Loucy (cell line): ENCODE data around the gene GRID1.

Source experiments
- H2AFZ ChIP-seq: fragments of 200-600 bp; sonication (generic); 2 replicates; pipeline ENCODE4 v1.6.0; 2016; ENCODE audit warnings: antibody characterized with exemption, mild to moderate bottlenecking, low read length, moderate library complexity
- H3F3A ChIP-seq: fragments of 200-600 bp; 2 replicates; pipeline ENCODE4 v1.6.0; 2016; ENCODE audit warnings: antibody characterized with exemption, low read depth, mild to moderate bottlenecking
- H3K27me3 ChIP-seq: fragments of 200-600 bp; sonication (generic); 2 replicates; pipeline ENCODE4 v1.6.1; 2014; ENCODE audit warnings: low read length, mild to moderate bottlenecking; ENCODE audit not compliant: insufficient read depth, poor library complexity, severe bottlenecking
- H3K36me3 ChIP-seq: fragments of 200-600 bp; sonication (generic); 2 replicates; pipeline ENCODE4 v1.6.1; 2016; ENCODE audit warnings: low read length; ENCODE audit not compliant: insufficient read depth
- H3K4me1 ChIP-seq: fragments of 200-600 bp; sonication (generic); 2 replicates; pipeline ENCODE4 v1.5.1; 2014; ENCODE audit warnings: low read length, mild to moderate bottlenecking; ENCODE audit not compliant: insufficient read depth, poor library complexity, severe bottlenecking
- H3K4me2 ChIP-seq: fragments of 200-600 bp; sonication (generic); 2 replicates; pipeline ENCODE4 v1.6.0; 2014; ENCODE audit warnings: antibody characterized with exemption, low read length, low read depth, mild to moderate bottlenecking; ENCODE audit not compliant: poor library complexity, severe bottlenecking
- H3K4me3 ChIP-seq: fragments of 200-600 bp; sonication (generic); 2 replicates; pipeline ENCODE4 v1.5.1; 2014; ENCODE audit warnings: low read length, mild to moderate bottlenecking, mixed read lengths; ENCODE audit not compliant: poor library complexity, severe bottlenecking
- H3K79me2 ChIP-seq: fragments of 200-600 bp; sonication (generic); 2 replicates; pipeline ENCODE4 v1.6.1; 2014; ENCODE audit warnings: low read length; ENCODE audit not compliant: insufficient read depth
- H3K9ac ChIP-seq: fragments of 200-600 bp; sonication (generic); 2 replicates; pipeline ENCODE4 v1.6.0; 2014; ENCODE audit warnings: mild to moderate bottlenecking, low read depth, low read length, moderate library complexity; ENCODE audit not compliant: poor library complexity, severe bottlenecking
- H3K9me2 ChIP-seq: fragments of 200-600 bp; sonication (generic); replicated peaks from 2 replicates; pipeline ENCODE4 v1.6.1; 2016; ENCODE audit warnings: low read depth, low read length, mixed read lengths
- H3K9me3 ChIP-seq: fragments of 200-600 bp; sonication (generic); 2 replicates; pipeline ENCODE4 v1.6.1; 2014; ENCODE audit warnings: mild to moderate bottlenecking, antibody characterized with exemption, low read length, low read depth; ENCODE audit not compliant: insufficient read depth
- H4K20me1 ChIP-seq: fragments of 200-600 bp; sonication (generic); 2 replicates; pipeline ENCODE4 v1.6.0; 2014; ENCODE audit warnings: antibody characterized with exemption, low read length, mild to moderate bottlenecking; ENCODE audit not compliant: insufficient read depth, poor library complexity, severe bottlenecking
- CTCF ChIP-seq: fragments of 200-600 bp; sonication (generic); conservative IDR thresholded peaks from 2 replicates; pipeline ENCODE4 v1.5.1; 2014; ENCODE audit warnings: mild to moderate bottlenecking, antibody characterized with exemption, low read length
- EZH2phosphoT487 ChIP-seq: fragments of 200-600 bp; IDR thresholded peaks from 2 replicates; pipeline ENCODE4 v1.6.1; 2018; ENCODE audit warnings: antibody characterized with exemption, mild to moderate bottlenecking, moderate library complexity, borderline replicate concordance

Gene GRID1

GRCh38 chr10:86222687-86223086 is 143.9 kb downstream of the GRID1 start:
- H3K4me3 ChIP-seq = no peak overlapping the region

GRCh38 chr10:86222336-86222650 is 144.3 kb downstream of the GRID1 start:
- no peaks in the 10 kb centered on the region for H3F3A ChIP-seq
- H3K27me3 ChIP-seq = no peaks in the 10 kb centered on the region
- no peaks in the 10 kb centered on the region for H4K20me1 ChIP-seq
- H3K4me1 ChIP-seq = no peaks in the 10 kb centered on the region
- H3K36me3 ChIP-seq = no peaks in the 10 kb centered on the region
- no peaks in the 10 kb centered on the region for H3K79me2 ChIP-seq
- peaks cover 2% of the 10 kb centered on the region; the same call in 1 of the 2 replicates for H3K9me3 ChIP-seq
- H3K4me2 ChIP-seq = no peak overlapping the region
- H3K4me3 ChIP-seq = no peak overlapping the region
- no peaks in the 10 kb centered on the region for H3K9me2 ChIP-seq
- H3K9ac ChIP-seq = no peak overlapping the region
- no peak overlapping the region for H2AFZ ChIP-seq
- no peak for TF ChIP-seq CTCF
- no peak for TF ChIP-seq EZH2phosphoT487

More at GRCh38 chr10:86222687-86223086, 143.9 kb downstream of the GRID1 start:
- Histone ChIP-seq H4K20me1 (no peaks in the 10 kb centered on the region), H3K27me3 (no peaks in the 10 kb centered on the region), H3K4me2 (no peak overlapping the region), H3K4me1 (no peaks in the 10 kb centered on the region), H2AFZ (no peak overlapping the region), H3K9me2 (no peaks in the 10 kb centered on the region), H3K9me3 (peaks cover 2% of the 10 kb centered on the region; the same call in 1 of the 2 replicates), H3K36me3 (no peaks in the 10 kb centered on the region), H3K79me2 (no peaks in the 10 kb centered on the region), H3F3A (no peaks in the 10 kb centered on the region), H3K9ac (no peak overlapping the region)
- TF ChIP-seq CTCF (no peak), EZH2phosphoT487 (no peak)

GRCh38 chr10:86221442-86222335 is 144.9 kb downstream of the GRID1 start:
- Histone ChIP-seq H2AFZ (no peak overlapping the region), H3K4me2 (no peak overlapping the region), H3K9ac (no peak overlapping the region), H4K20me1 (no peaks in the 10 kb centered on the region), H3K9me2 (no peaks in the 10 kb centered on the region), H3K9me3 (peaks cover 2% of the 10 kb centered on the region; the same call in 1 of the 2 replicates), H3F3A (no peaks in the 10 kb centered on the region), H3K36me3 (no peaks in the 10 kb centered on the region), H3K4me3 (no peak overlapping the region), H3K27me3 (no peaks in the 10 kb centered on the region), H3K79me2 (no peaks in the 10 kb centered on the region), H3K4me1 (no peaks in the 10 kb centered on the region)
- TF ChIP-seq CTCF (no peak), EZH2phosphoT487 (no peak)
